Measurements from ENCODE around the gene GAGE2A. TPM values are rescaled to one million over a fixed set of nuclear protein-coding genes. Genes with fewer than 3 reads are reported as not detected.

GAGE2A gene
- total RNA-seq, 1 donor from 2014 or later = not detected

DNA sequence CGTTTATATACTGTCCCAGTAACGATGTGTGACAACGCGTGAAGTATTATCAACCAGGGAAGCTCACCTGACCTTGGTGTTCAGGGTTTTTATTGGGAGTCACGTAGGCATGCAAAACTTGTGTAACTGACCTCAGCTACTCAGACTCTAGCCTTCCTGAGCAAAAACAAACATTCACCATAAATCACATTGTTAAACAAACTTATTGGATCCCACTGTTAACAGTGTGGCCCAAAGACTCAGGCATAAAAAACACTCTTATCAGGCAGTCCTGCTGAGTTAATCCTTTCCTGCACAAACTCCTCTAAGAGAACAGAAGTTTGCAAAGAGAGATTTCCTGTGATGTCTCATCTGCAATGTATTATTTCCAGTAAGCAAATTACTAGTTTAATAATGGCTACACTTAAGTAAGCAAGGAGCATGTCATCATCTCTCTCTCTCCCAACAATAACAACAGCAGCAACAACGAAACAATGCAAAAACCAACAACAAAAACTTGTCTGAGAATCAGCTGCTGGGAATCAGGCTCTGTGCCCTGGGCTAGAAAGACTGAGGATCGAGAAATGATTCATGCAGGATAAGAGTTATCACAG lies 21.5 kb downstream of the GAGE2A start:
- intact Hi-C loops (cut with DNase I) = no loop called here
- no peak for DNase-seq (ENCODE audit: extremely low spot score in 2 of 2)
- H3K4me3 ChIP-seq = no peak overlapping the region
- H3K36me3 ChIP-seq = no peaks in the 10 kb centered on the region
- no peaks in the 10 kb centered on the region for H3K9me3 ChIP-seq
- H3K27me3 ChIP-seq = no peaks in the 10 kb centered on the region
- H3K4me1 ChIP-seq = no peaks in the 10 kb centered on the region
- TF ChIP-seq POLR2A (IDR thresholded peaks at IDR 0.05) (no peak), POLR2AphosphoS5 (IDR thresholded peaks at IDR 0.05; ENCODE audit: insufficient read depth in 1 of 2, low read depth in 1 of 2) (no peak)
- TF ChIP-seq, protein P1, sequence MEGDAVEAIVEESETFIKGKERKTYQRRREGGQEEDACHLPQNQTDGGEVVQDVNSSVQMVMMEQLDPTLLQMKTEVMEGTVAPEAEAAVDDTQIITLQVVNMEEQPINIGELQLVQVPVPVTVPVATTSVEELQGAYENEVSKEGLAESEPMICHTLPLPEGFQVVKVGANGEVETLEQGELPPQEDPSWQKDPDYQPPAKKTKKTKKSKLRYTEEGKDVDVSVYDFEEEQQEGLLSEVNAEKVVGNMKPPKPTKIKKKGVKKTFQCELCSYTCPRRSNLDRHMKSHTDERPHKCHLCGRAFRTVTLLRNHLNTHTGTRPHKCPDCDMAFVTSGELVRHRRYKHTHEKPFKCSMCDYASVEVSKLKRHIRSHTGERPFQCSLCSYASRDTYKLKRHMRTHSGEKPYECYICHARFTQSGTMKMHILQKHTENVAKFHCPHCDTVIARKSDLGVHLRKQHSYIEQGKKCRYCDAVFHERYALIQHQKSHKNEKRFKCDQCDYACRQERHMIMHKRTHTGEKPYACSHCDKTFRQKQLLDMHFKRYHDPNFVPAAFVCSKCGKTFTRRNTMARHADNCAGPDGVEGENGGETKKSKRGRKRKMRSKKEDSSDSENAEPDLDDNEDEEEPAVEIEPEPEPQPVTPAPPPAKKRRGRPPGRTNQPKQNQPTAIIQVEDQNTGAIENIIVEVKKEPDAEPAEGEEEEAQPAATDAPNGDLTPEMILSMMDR (IDR thresholded peaks at IDR 0.05) = no peak
- H3K27ac ChIP-seq = no peak overlapping the region

DNA sequence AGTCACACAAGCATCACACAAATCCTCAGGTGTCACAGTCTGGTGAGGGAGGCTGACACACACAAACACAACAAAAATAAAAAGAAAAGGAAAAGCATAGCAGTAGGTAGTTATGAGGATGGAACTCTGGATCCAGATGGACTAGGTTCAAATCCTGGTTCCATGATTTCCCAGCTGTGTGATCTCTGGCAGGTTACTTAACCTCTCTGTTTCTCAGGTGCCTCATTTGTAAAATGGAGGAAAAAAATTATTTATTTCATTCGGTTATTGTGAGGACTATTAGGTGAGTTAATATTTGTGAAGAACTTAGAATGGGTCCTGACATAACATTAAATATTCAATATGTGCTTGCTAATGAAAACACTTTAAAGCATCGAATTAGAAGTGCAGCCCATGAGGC lies 29.3 kb downstream of the GAGE2A start:
- Histone ChIP-seq H3K4me3 (no peak overlapping the region), H3K4me1 (no peaks in the 10 kb centered on the region), H3K27ac (no peak overlapping the region), H3K9me3 (no peaks in the 10 kb centered on the region), H3K27me3 (no peaks in the 10 kb centered on the region), H3K36me3 (no peaks in the 10 kb centered on the region)
- no peak for DNase-seq (ENCODE audit: extremely low spot score in 2 of 2)
- intact Hi-C loops (cut with DNase I) = no loop called here
- TF ChIP-seq, protein P1 (IDR thresholded peaks at IDR 0.05) = no peak
- TF ChIP-seq POLR2A (IDR thresholded peaks at IDR 0.05) = no peak
- no peak for TF ChIP-seq POLR2AphosphoS5 (IDR thresholded peaks at IDR 0.05; ENCODE audit: insufficient read depth in 1 of 2, low read depth in 1 of 2)

DNA sequence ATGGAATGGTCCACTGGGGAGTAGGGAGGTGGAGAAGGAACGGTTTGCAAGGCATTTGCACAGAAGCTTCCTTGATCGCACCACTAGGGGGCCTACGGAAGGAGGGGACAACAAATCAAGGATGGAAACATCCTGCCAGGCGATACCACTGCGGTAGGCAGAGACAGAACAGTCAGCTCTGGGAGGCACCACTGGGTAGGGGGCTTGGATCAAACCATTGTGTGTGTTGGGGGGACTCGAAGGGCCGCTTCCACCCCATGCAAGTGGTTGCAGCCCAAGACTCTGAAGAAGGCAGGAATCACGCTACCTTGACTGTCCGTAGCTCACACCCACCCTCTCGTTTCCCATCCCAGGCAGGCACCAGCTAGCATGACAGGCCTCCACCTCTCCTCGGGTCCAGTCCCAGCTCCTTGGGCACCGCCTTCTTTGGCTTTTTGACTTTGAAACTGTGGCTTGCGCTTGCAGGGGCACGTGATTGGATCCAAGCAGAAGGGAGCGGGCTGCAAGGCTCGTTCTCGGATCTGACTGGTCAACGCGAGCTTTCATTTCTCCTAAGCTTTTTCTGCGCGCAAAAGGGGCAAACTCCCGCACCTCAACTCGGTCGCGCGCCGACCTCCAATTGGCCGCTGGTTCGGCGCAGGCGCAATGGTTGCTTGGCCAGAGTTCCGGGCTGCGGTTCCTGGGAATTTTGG lies 37.9 kb downstream of the GAGE2A start:
- Histone ChIP-seq H3K9me3 (no peaks in the 10 kb centered on the region), H3K36me3 (no peaks in the 10 kb centered on the region), H3K4me3 (no peak overlapping the region), H3K27me3 (no peaks in the 10 kb centered on the region), H3K4me1 (no peaks in the 10 kb centered on the region), H3K27ac (no peak overlapping the region)
- DNase-seq (ENCODE audit: extremely low spot score in 2 of 2) = no peak
- intact Hi-C loops (cut with DNase I) = no loop called here
- TF ChIP-seq, protein P1 (IDR thresholded peaks at IDR 0.05) = no peak
- TF ChIP-seq POLR2AphosphoS5 (IDR thresholded peaks at IDR 0.05; ENCODE audit: insufficient read depth in 1 of 2, low read depth in 1 of 2) (no peak), POLR2A (IDR thresholded peaks at IDR 0.05) (no peak)

DNA sequence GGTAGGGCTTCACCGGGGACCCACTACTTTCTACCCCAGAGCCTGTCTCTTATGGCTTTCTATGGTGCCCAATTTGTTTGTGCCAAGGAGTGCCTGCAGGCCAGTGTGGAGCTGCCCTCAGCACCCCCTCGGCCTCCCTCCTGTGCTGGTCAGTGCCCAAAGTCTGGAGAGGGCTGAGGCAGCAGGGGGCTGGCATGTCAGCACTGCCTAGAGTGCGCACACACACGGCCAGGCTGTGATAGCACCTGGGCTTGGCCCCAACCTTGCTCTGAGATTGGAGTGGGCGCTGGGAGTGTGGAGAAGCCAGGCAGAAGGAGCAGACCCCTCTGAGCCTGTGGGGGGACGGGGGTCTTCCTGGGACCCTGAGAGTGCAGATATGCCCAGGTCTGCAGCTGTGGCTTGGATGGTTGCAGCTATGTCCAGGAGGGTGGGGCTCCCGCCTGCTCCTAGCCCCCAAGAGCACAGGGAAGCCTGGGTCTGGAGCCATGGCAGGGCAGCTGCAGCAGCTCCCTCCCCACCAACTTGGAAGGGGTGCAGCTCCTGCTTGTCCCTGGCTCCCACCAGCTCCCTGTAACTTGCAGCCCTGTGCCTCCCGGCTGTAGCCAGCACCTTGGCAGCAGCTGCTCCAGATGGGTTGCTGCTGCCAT lies 55.8 kb downstream of the GAGE2A start:
- no peaks in the 10 kb centered on the region for H3K9me3 ChIP-seq
- intact Hi-C loops (cut with DNase I) = no loop called here
- TF ChIP-seq POLR2AphosphoS5 (IDR thresholded peaks at IDR 0.05; ENCODE audit: insufficient read depth in 1 of 2, low read depth in 1 of 2) = no peak
- TF ChIP-seq, protein P1 (IDR thresholded peaks at IDR 0.05) = no peak
- no peak for TF ChIP-seq POLR2A (IDR thresholded peaks at IDR 0.05)
- H3K27me3 ChIP-seq = no peaks in the 10 kb centered on the region
- H3K36me3 ChIP-seq = no peaks in the 10 kb centered on the region
- no peak overlapping the region for H3K4me3 ChIP-seq
- no peak overlapping the region for H3K27ac ChIP-seq
- H3K4me1 ChIP-seq = no peaks in the 10 kb centered on the region
- DNase-seq (ENCODE audit: extremely low spot score in 2 of 2) = no peak

Other genes starting within 250 kb of the GAGE2A start
- not detected for gene GAGE12C, start 57.3 kb upstream of the GAGE2A start, total RNA-seq
- gene GAGE12D, start 47.8 kb upstream of the GAGE2A start, total RNA-seq = not detected
- gene GAGE12E, start 38.2 kb upstream of the GAGE2A start, total RNA-seq = not detected
- gene GAGE12F, start 28.7 kb upstream of the GAGE2A start, total RNA-seq = not detected
- gene GAGE12G, start 19.1 kb upstream of the GAGE2A start, total RNA-seq = not detected
- not detected for gene GAGE12H, start 9.5 kb upstream of the GAGE2A start, total RNA-seq
- gene GAGE1, start 9.5 kb downstream of the GAGE2A start, total RNA-seq = not detected
- gene PAGE1, start 106.5 kb downstream of the GAGE2A start, total RNA-seq = not detected
- gene PAGE4, start 239.8 kb downstream of the GAGE2A start, total RNA-seq = not detected

All from vagina (tissue), 2 donors.